ENCODE measurements around the gene RNF227. TPM values are rescaled to one million over a fixed set of nuclear protein-coding genes. Genes with fewer than 3 reads are reported as not detected.
A peak's percentile ranks its signal among the peaks of the same experiment; 100 is the strongest.

Gene RNF227
- total and polyA plus RNA-seq, 4 experiments from 2014 or later: 2.3 to 7.4 (median 5.1) TPM

- Histone ChIP-seq H3K4me1 (ENCODE audit: insufficient read depth, low read length) (peaks cover 53% of the 10 kb centered on the region), H3K9me3 (ENCODE audit: control insufficient read depth in 1 of 2, low read length in 2 of 2) (no peaks in the 10 kb centered on the region), H3K4me3 (ENCODE audit: low read length in 2 of 2) (no peak overlapping the region), H3K36me3 (ENCODE audit: insufficient read depth, low read length) (peaks cover 14% of the 10 kb centered on the region), H3K27me3 (ENCODE audit: insufficient read depth, low read length) (no peaks in the 10 kb centered on the region), H3K27ac (ENCODE audit: low read depth, low read length) (no peak overlapping the region)
- Mint-ChIP-seq H3K36me3 (peaks cover 0 to 11% of the 10 kb centered on the region in 2 donors), H3K27me3 (no peaks in the 10 kb centered on the region), H3K4me3 (no peak overlapping the region), H3K4me1 (peaks cover 4 to 12% (median 7%) of the 10 kb centered on the region in 4 donors), H3K9me3 (no peaks in the 10 kb centered on the region), H3K27ac (no peak overlapping the region)
- POLR2A ChIA-PET (ENCODE audit: partially characterized antibody): interaction anchor here (2.2 kb wide), 1 partner anchor 13 kb away, joined by 6 read pairs; no protein-coding TSS in a partner anchor
- intact Hi-C loops (cut with micrococcal nuclease): no loop called here
- CTCF ChIA-PET (ENCODE audit: partially characterized antibody): interaction anchor here (2.6 kb wide), 1 partner anchor 20 kb away, joined by 13 read pairs; no protein-coding TSS in a partner anchor
- DNase-seq: no peak
Measured at GRCh38 chr17:7882068-7882467, 34.0 kb downstream of the RNF227 start.

- peaks cover 4 to 11% (median 7%) of the 10 kb centered on the region in 4 donors for H3K4me1 Mint-ChIP-seq
- H3K4me3 Mint-ChIP-seq: no peak overlapping the region
- intact Hi-C loops (cut with micrococcal nuclease): no loop called here
- ChIA-PET POLR2A (ENCODE audit: partially characterized antibody) (no interaction called here), CTCF (ENCODE audit: partially characterized antibody) (no interaction called here)
- peaks cover 14% of the 10 kb centered on the region for H3K36me3 ChIP-seq (ENCODE audit: insufficient read depth, low read length)
- no peaks in the 10 kb centered on the region for H3K9me3 ChIP-seq (ENCODE audit: control insufficient read depth in 1 of 2, low read length in 2 of 2)
- no peaks in the 10 kb centered on the region for H3K9me3 Mint-ChIP-seq
- H3K27ac ChIP-seq (ENCODE audit: low read depth, low read length): no peak overlapping the region
- H3K27ac Mint-ChIP-seq: no peak overlapping the region
- H3K4me3 ChIP-seq (ENCODE audit: low read length in 2 of 2): no peak overlapping the region
- H3K27me3 ChIP-seq (ENCODE audit: insufficient read depth, low read length): no peaks in the 10 kb centered on the region
- H3K36me3 Mint-ChIP-seq: peaks cover 0 to 8% of the 10 kb centered on the region in 2 donors
- DNase-seq: no peak
- H3K4me1 ChIP-seq (ENCODE audit: insufficient read depth, low read length): peaks cover 47% of the 10 kb centered on the region
- H3K27me3 Mint-ChIP-seq: no peaks in the 10 kb centered on the region
Measured at GRCh38 chr17:7881276-7882054, 34.6 kb downstream of the RNF227 start.

GRCh38 chr17:7880076-7880868 lies 35.8 kb downstream of the RNF227 start:
- Mint-ChIP-seq H3K4me1 (peaks cover 6 to 13% (median 8%) of the 10 kb centered on the region in 4 donors), H3K4me3 (no peak overlapping the region), H3K36me3 (peaks cover 0 to 4% of the 10 kb centered on the region in 2 donors), H3K27me3 (no peaks in the 10 kb centered on the region), H3K9me3 (no peaks in the 10 kb centered on the region), H3K27ac (no peak overlapping the region)
- DNase-seq: no peak
- Histone ChIP-seq H3K9me3 (ENCODE audit: control insufficient read depth in 1 of 2, low read length in 2 of 2) (no peaks in the 10 kb centered on the region), H3K27me3 (ENCODE audit: insufficient read depth, low read length) (no peaks in the 10 kb centered on the region), H3K4me3 (ENCODE audit: low read length in 2 of 2) (no peak overlapping the region), H3K36me3 (ENCODE audit: insufficient read depth, low read length) (peaks cover 14% of the 10 kb centered on the region), H3K4me1 (ENCODE audit: insufficient read depth, low read length) (peaks cover 46% of the 10 kb centered on the region), H3K27ac (ENCODE audit: low read depth, low read length) (no peak overlapping the region)
- intact Hi-C loops (cut with micrococcal nuclease): no loop called here
- POLR2A ChIA-PET (ENCODE audit: partially characterized antibody): interaction anchor here (1.3 to 1.4 kb wide), 2 partner anchors 9 to 46 kb away, joined by 3 to 4 read pairs; partner anchors contain the start of gene KDM6B
- CTCF ChIA-PET (ENCODE audit: partially characterized antibody): no interaction called here

- Histone ChIP-seq H3K27me3 (ENCODE audit: insufficient read depth, low read length) (no peaks in the 10 kb centered on the region), H3K27ac (ENCODE audit: low read depth, low read length) (no peak overlapping the region), H3K36me3 (ENCODE audit: insufficient read depth, low read length) (peaks cover 14% of the 10 kb centered on the region), H3K4me3 (ENCODE audit: low read length in 2 of 2) (no peak overlapping the region), H3K4me1 (ENCODE audit: insufficient read depth, low read length) (peaks cover 36% of the 10 kb centered on the region), H3K9me3 (ENCODE audit: control insufficient read depth in 1 of 2, low read length in 2 of 2) (no peaks in the 10 kb centered on the region)
- no peaks in the 10 kb centered on the region for H3K27me3 Mint-ChIP-seq
- DNase-seq: no peak
- CTCF ChIA-PET (ENCODE audit: partially characterized antibody): interaction anchor here (1.2 kb wide), 2 partner anchors 10 to 20 kb away, joined by 3 read pairs; no protein-coding TSS in a partner anchor
- H3K27ac Mint-ChIP-seq: no peak overlapping the region
- intact Hi-C loops (cut with micrococcal nuclease): no loop called here
- POLR2A ChIA-PET (ENCODE audit: partially characterized antibody): no interaction called here
- H3K4me1 Mint-ChIP-seq: peaks cover 0 to 18% (median 11%) of the 10 kb centered on the region in 4 donors
- peaks cover 7 to 10% of the 10 kb centered on the region in 2 donors for H3K36me3 Mint-ChIP-seq
- H3K9me3 Mint-ChIP-seq: no peaks in the 10 kb centered on the region
- no peak overlapping the region for H3K4me3 Mint-ChIP-seq
Measured at GRCh38 chr17:7878234-7878633, 37.9 kb downstream of the RNF227 start.

GRCh38 chr17:7875804-7876370 lies 40.2 kb downstream of the RNF227 start:
- Mint-ChIP-seq H3K27ac (peak overlapping the region in 3 of 7 donors; percentile 10 to 61 (median 32)), H3K4me3 (no peak overlapping the region), H3K4me1 (peaks cover 0 to 18% (median 12%) of the 10 kb centered on the region in 4 donors), H3K9me3 (no peaks in the 10 kb centered on the region), H3K36me3 (peaks cover 12 to 15% of the 10 kb centered on the region in 2 donors), H3K27me3 (no peaks in the 10 kb centered on the region)
- H3K4me3 ChIP-seq (ENCODE audit: low read length in 2 of 2): no peak overlapping the region
- intact Hi-C loops (cut with micrococcal nuclease): no loop called here
- POLR2A ChIA-PET (ENCODE audit: partially characterized antibody): interaction anchor here (1.5 kb wide), 1 partner anchor 11 kb away, joined by 3 read pairs; no protein-coding TSS in a partner anchor
- no peak for DNase-seq
- H3K27ac ChIP-seq (ENCODE audit: low read depth, low read length): no peak overlapping the region
- CTCF ChIA-PET (ENCODE audit: partially characterized antibody): interaction anchor here (1.6 to 4.6 kb wide), 2 partner anchors 10 to 13 kb away, joined by 6 to 18 read pairs; no protein-coding TSS in a partner anchor
- H3K9me3 ChIP-seq (ENCODE audit: control insufficient read depth in 1 of 2, low read length in 2 of 2): no peaks in the 10 kb centered on the region
- H3K27me3 ChIP-seq (ENCODE audit: insufficient read depth, low read length): no peaks in the 10 kb centered on the region
- peaks cover 11% of the 10 kb centered on the region for H3K36me3 ChIP-seq (ENCODE audit: insufficient read depth, low read length)
- peaks cover 13% of the 10 kb centered on the region for H3K4me1 ChIP-seq (ENCODE audit: insufficient read depth, low read length)

- no peaks in the 10 kb centered on the region for H3K27me3 Mint-ChIP-seq
- no peaks in the 10 kb centered on the region for H3K9me3 Mint-ChIP-seq
- H3K27ac ChIP-seq (ENCODE audit: low read depth, low read length): no peak overlapping the region
- H3K36me3 Mint-ChIP-seq: peaks cover 12 to 15% of the 10 kb centered on the region in 2 donors
- no peaks in the 10 kb centered on the region for H3K36me3 ChIP-seq (ENCODE audit: insufficient read depth, low read length)
- H3K9me3 ChIP-seq (ENCODE audit: control insufficient read depth in 1 of 2, low read length in 2 of 2): no peaks in the 10 kb centered on the region
- no peak overlapping the region for H3K4me3 Mint-ChIP-seq
- no peak for DNase-seq
- POLR2A ChIA-PET (ENCODE audit: partially characterized antibody): interaction anchor here (1.0 to 1.3 kb wide), 3 partner anchors 10 to 50 kb away, joined by 3 to 5 read pairs (median 3); no protein-coding TSS in a partner anchor
- H3K4me3 ChIP-seq (ENCODE audit: low read length in 2 of 2): no peak overlapping the region
- peaks cover 11 to 36% (median 25%) of the 10 kb centered on the region in 4 donors for H3K4me1 Mint-ChIP-seq
- no peaks in the 10 kb centered on the region for H3K27me3 ChIP-seq (ENCODE audit: insufficient read depth, low read length)
- intact Hi-C loops (cut with micrococcal nuclease): no loop called here
- H3K27ac Mint-ChIP-seq: peak overlapping the region in 3 of 7 donors; percentile 37 to 86 (median 61)
- H3K4me1 ChIP-seq (ENCODE audit: insufficient read depth, low read length): peaks cover 15% of the 10 kb centered on the region
- CTCF ChIA-PET (ENCODE audit: partially characterized antibody): interaction anchor here (4.6 kb wide), 1 partner anchor 11 kb away, joined by 18 read pairs; no protein-coding TSS in a partner anchor
Measured at GRCh38 chr17:7873051-7873450, 43.0 kb downstream of the RNF227 start.
